CD14-positive monocyte (primary cell): Measurements from ENCODE around the gene ATF6. TPM values are rescaled to one million over a fixed set of nuclear protein-coding genes. Genes with fewer than 3 reads are reported as not detected.

Experiments used
- DNase-seq, 3 donors: peaks; one replicate each; pipeline ENCODE4 v3.0.0-alpha.2; 2011 to 2022
- H2AFZ ChIP-seq: 2 replicates; pipeline ENCODE4 v1.6.0; 2012; ENCODE audit warnings: mild to moderate bottlenecking, low read depth, low read length, inconsistent platforms; ENCODE audit not compliant: insufficient read depth, poor library complexity, severe bottlenecking
- H3K27ac ChIP-seq, 2 donors: 1 replicate in 1 of 2; 2 replicates in 1 of 2; pipeline ENCODE4 v1.5.1; 2012 to 2013; ENCODE audit warnings: low read length in 2 of 2, control low read depth in 1 of 2, inconsistent platforms in 1 of 2, low read depth in 1 of 2, mild to moderate bottlenecking in 1 of 2
- H3K27me3 ChIP-seq, 2 donors: one replicate each; pipeline versions ENCODE4 v1.6.0 to v1.6.1; 2011 to 2013; ENCODE audit warnings: low read length in 2 of 2; ENCODE audit not compliant: control insufficient read depth in 2 of 2, insufficient read depth in 2 of 2
- H3K36me3 ChIP-seq, 2 donors: replicated peaks in 1 of 2; 1 replicate in 1 of 2; 2 replicates in 1 of 2; pipeline versions ENCODE4 v1.5.1 to v1.6.1; 2012 to 2013; ENCODE audit warnings: low read length in 2 of 2, control low read depth in 1 of 2, inconsistent platforms in 1 of 2, mild to moderate bottlenecking in 1 of 2; ENCODE audit not compliant: insufficient read depth in 2 of 2, control insufficient read depth in 1 of 2
- H3K4me1 ChIP-seq, 2 donors: 1 replicate in 1 of 2; 2 replicates in 1 of 2; pipeline versions ENCODE4 v1.5.1 to v1.6.1; 2012 to 2013; ENCODE audit warnings: low read length in 2 of 2, control low read depth in 1 of 2, inconsistent platforms in 1 of 2, mild to moderate bottlenecking in 1 of 2, moderate library complexity in 1 of 2; ENCODE audit not compliant: insufficient read depth in 2 of 2, control insufficient read depth in 1 of 2
- H3K4me2 ChIP-seq: replicated peaks from 2 replicates; pipeline ENCODE3; 2012; ENCODE audit warnings: low read length, moderate library complexity, mild to moderate bottlenecking; ENCODE audit not compliant: poor library complexity, severe bottlenecking; ENCODE audit errors: extremely low read depth
- H3K4me3 ChIP-seq, 3 experiments: fragments of 200-600 bp in 1 of 3; sonication (generic) in 1 of 3; replicated peaks in 1 of 3; 1 replicate in 2 of 3; 2 replicates in 1 of 3; pipeline ENCODE4 v1.5.1; 2011 to 2013; ENCODE audit warnings: low read length in 3 of 3, mild to moderate bottlenecking in 3 of 3, control low read depth in 2 of 3, low read depth in 2 of 3, inconsistent platforms in 1 of 3, moderate library complexity in 1 of 3
- H3K79me2 ChIP-seq: 2 replicates; pipeline ENCODE4 v1.6.0; 2012; ENCODE audit warnings: mild to moderate bottlenecking, control low read depth, inconsistent platforms, low read length, moderate library complexity; ENCODE audit not compliant: insufficient read depth
- H3K9ac ChIP-seq: 2 replicates; pipeline ENCODE4 v1.6.0; 2017; ENCODE audit warnings: low read length, mild to moderate bottlenecking; ENCODE audit not compliant: insufficient read depth, poor library complexity, severe bottlenecking
- H3K9me3 ChIP-seq, 2 donors: replicated peaks in 1 of 2; 1 replicate in 1 of 2; 2 replicates in 1 of 2; pipeline versions ENCODE4 v1.5.1 to v1.6.1; 2012 to 2013; ENCODE audit warnings: low read length in 2 of 2, control low read depth in 1 of 2; ENCODE audit not compliant: control insufficient read depth in 1 of 2, insufficient read depth in 1 of 2
- H4K20me1 ChIP-seq: 2 replicates; pipeline ENCODE4 v1.6.0; 2012; ENCODE audit warnings: mild to moderate bottlenecking, low read length, control low read depth, moderate library complexity; ENCODE audit not compliant: insufficient read depth
- H3K27ac Mint-ChIP-seq, 7 donors: one replicate each; pipeline ENCODE4 v1.8.0; 2020; ENCODE audit warnings: mild to moderate bottlenecking in 7 of 7, mixed read lengths in 7 of 7, moderate library complexity in 6 of 7, inconsistent platforms in 2 of 7
- H3K27me3 Mint-ChIP-seq, 3 donors: one replicate each; pipeline ENCODE4 v1.8.0; 2021 to 2022; ENCODE audit warnings: low read depth in 3 of 3, mild to moderate bottlenecking in 3 of 3, mixed read lengths in 3 of 3, moderate library complexity in 3 of 3, inconsistent platforms in 1 of 3
- H3K36me3 Mint-ChIP-seq, 2 donors: one replicate each; pipeline ENCODE4 v1.8.0; 2020; ENCODE audit warnings: mixed read lengths in 2 of 2, inconsistent platforms in 1 of 2, mild to moderate bottlenecking in 1 of 2
- H3K4me1 Mint-ChIP-seq: one replicate; pipeline ENCODE4 v1.8.0; 2020; ENCODE audit warnings: mild to moderate bottlenecking, mixed read lengths
- H3K4me3 Mint-ChIP-seq, 2 donors: one replicate each; pipeline ENCODE4 v1.8.0; 2020; ENCODE audit warnings: mild to moderate bottlenecking in 2 of 2, mixed read lengths in 2 of 2, moderate library complexity in 1 of 2
- H3K9me3 Mint-ChIP-seq, 7 donors: one replicate each; pipeline ENCODE4 v1.8.0; 2020 to 2022; ENCODE audit warnings: mixed read lengths in 7 of 7, mild to moderate bottlenecking in 6 of 7, moderate library complexity in 6 of 7, inconsistent platforms in 2 of 7
- WGBS: methylation state at CpG from one replicate; pipeline ENCODE4 v1.1.5; 2013; ENCODE audit warnings: missing lambda C conversion rate; ENCODE audit not compliant: insufficient coverage; 5-methylcytosine and 5-hydroxymethylcytosine counted together
- intact Hi-C, 2 donors: fragments of 100-400 bp; cut with micrococcal nuclease; formaldehyde crosslinking; loops; one replicate each; pipeline versions ENCODE4 v1.15.0 to v1.15.1; 2023
- polyA plus RNA-seq, 3 donors: library from polyadenylated mRNA; depleted of rRNA in 1 of 3; unstranded in 2 of 3; stranded (reverse) in 1 of 3; fragments of 300-500 nt in 2 of 3; fragments of >200 nt in 1 of 3; fragmentation: Illumina TruSeq in 2 of 3; gene quantifications; 1 replicate in 2 of 3; 2 replicates in 1 of 3; pipeline ENCODE4 v1.2.3, GENCODE V29; 2012 to 2021
- TF ChIP-seq, protein P1 (sequence below): fragments of 200-600 bp; IDR thresholded peaks from one replicate; pipeline ENCODE4 v1.8.0; 2022; ENCODE audit warnings: antibody characterized with exemption, mild to moderate bottlenecking

Gene ATF6
- polyA plus RNA-seq, 3 donors, result 13.4 to 25.6 (median 22.2) TPM

DNA sequence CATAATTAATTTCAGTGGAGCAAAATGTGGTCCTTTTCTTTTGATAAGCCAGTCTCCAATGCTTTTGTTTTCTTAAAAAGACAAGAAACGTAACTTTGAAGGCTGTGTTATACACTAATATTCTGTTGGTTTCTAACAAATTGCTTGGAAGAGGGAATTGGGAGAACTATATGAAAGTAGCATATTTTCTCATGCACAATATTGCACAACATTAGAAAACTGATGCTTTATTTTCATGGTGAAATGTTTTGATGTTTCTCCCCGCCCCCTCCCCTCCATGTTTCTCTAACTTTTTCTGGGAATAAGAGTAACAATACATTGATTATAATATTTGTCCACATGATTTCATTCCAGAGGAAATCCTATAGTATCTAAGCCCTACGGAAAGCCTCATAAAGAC, 142.1 kb downstream of the ATF6 start:
- H3K27me3 Mint-ChIP-seq, result no peaks in the 10 kb centered on the region
- TF ChIP-seq, protein P1, sequence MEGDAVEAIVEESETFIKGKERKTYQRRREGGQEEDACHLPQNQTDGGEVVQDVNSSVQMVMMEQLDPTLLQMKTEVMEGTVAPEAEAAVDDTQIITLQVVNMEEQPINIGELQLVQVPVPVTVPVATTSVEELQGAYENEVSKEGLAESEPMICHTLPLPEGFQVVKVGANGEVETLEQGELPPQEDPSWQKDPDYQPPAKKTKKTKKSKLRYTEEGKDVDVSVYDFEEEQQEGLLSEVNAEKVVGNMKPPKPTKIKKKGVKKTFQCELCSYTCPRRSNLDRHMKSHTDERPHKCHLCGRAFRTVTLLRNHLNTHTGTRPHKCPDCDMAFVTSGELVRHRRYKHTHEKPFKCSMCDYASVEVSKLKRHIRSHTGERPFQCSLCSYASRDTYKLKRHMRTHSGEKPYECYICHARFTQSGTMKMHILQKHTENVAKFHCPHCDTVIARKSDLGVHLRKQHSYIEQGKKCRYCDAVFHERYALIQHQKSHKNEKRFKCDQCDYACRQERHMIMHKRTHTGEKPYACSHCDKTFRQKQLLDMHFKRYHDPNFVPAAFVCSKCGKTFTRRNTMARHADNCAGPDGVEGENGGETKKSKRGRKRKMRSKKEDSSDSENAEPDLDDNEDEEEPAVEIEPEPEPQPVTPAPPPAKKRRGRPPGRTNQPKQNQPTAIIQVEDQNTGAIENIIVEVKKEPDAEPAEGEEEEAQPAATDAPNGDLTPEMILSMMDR, result no peak
- Histone ChIP-seq H2AFZ (no peak overlapping the region), H3K4me3 (no peak overlapping the region), H3K9ac (no peak overlapping the region), H3K27me3 (no peaks in the 10 kb centered on the region), H3K27ac (no peak overlapping the region), H3K4me1 (no peaks in the 10 kb centered on the region), H4K20me1 (peaks cover 8% of the 10 kb centered on the region), H3K4me2 (no peak overlapping the region), H3K79me2 (no peaks in the 10 kb centered on the region), H3K36me3 (peaks cover 12 to 28% of the 10 kb centered on the region in 2 donors), H3K9me3 (no peaks in the 10 kb centered on the region)
- intact Hi-C loops, result no loop called here
- H3K4me3 Mint-ChIP-seq, result no peak overlapping the region
- H3K27ac Mint-ChIP-seq, result no peak overlapping the region
- DNase-seq, result no peak
- H3K36me3 Mint-ChIP-seq, result peaks cover 21 to 30% of the 10 kb centered on the region in 2 donors
- H3K9me3 Mint-ChIP-seq, result no peaks in the 10 kb centered on the region
- no peaks in the 10 kb centered on the region for H3K4me1 Mint-ChIP-seq
- WGBS, result no CpG with 5 or more reads among the region's 3 CpGs

DNA sequence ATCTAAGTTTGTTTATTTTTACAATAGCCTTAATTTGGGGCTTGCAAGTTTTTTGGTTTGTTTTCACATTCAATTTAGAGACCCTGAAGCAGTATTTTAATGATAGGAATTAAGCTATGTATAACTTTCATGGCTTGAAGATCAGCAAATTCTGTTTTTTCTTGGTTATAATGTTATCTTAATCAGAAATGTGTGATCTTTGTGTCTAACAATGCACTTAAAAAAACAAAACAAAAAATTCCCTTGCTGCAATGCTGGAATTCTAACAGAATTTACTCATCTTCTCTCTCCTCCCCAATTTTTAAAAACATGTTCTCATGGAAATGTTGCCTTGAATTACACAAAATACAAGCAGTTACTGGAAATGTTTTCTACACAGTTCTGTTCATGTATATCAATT, 144.5 kb downstream of the ATF6 start:
- Mint-ChIP-seq H3K4me1 (no peaks in the 10 kb centered on the region), H3K27me3 (no peaks in the 10 kb centered on the region), H3K4me3 (no peak overlapping the region), H3K9me3 (no peaks in the 10 kb centered on the region), H3K36me3 (peaks cover 19 to 29% of the 10 kb centered on the region in 2 donors), H3K27ac (no peak overlapping the region)
- Histone ChIP-seq H3K79me2 (no peaks in the 10 kb centered on the region), H3K4me2 (no peak overlapping the region), H4K20me1 (peaks cover 3% of the 10 kb centered on the region), H3K36me3 (peaks cover 33 to 52% of the 10 kb centered on the region in 2 donors), H3K27me3 (no peaks in the 10 kb centered on the region), H3K4me3 (no peak overlapping the region), H2AFZ (no peak overlapping the region), H3K27ac (no peak overlapping the region), H3K4me1 (no peaks in the 10 kb centered on the region), H3K9me3 (no peaks in the 10 kb centered on the region), H3K9ac (no peak overlapping the region)
- no peak for DNase-seq
- TF ChIP-seq, protein P1, result no peak
- intact Hi-C loops, result no loop called here
